ENCODE results near the gene GNG14.
A peak's percentile ranks its signal among the peaks of the same experiment; 100 is the strongest.

The GNG14 gene

GRCh38 chr19:12736995-12737834, 49.4 kb downstream of the GNG14 start, which contains the start of gene GET3:
TSS of gene GET3 (plus strand) at chr19:12737497. CDS start at chr19:12737506, 9 bp downstream.
- peaks cover 16% of the 10 kb centered on the region for H3K79me1 ChIP-seq (replicated peaks; ENCODE audit: low read length, poor library complexity, severe bottlenecking)
- no peak within 1 kb of the TSS for H3K14ac ChIP-seq (ENCODE audit: low read length in 2 of 2)
- WGBS = under 1% methylated on average over 29 of the region's 29 CpGs
- peak; percentile 100 for DNase-seq
- H2BK15ac ChIP-seq (ENCODE audit: low read depth, poor library complexity, severe bottlenecking) = peak within 1 kb of the TSS; percentile 55
- peak within 1 kb of the TSS; percentile 73 for H3K27ac ChIP-seq (ENCODE audit: low read length, poor library complexity, severe bottlenecking)
- H2BK120ac ChIP-seq (ENCODE audit: low read depth, low read length) = no peak within 1 kb of the TSS
- H2BK12ac ChIP-seq (ENCODE audit: low read length in 2 of 2) = no peak within 1 kb of the TSS
- peak within 1 kb of the TSS; percentile 86 to 97 for H3K4me3 ChIP-seq (ENCODE audit: insufficient read depth in 1 of 2, low read depth in 1 of 2, low read length in 2 of 2)
- H2AK5ac ChIP-seq (ENCODE audit: low read length, severe bottlenecking) = no peak within 1 kb of the TSS
- no peaks in the 10 kb centered on the region for H3K9me3 ChIP-seq (ENCODE audit: control insufficient read depth, low read length)
- peak within 1 kb of the TSS; percentile 30 for H4K91ac ChIP-seq (ENCODE audit: low read length)
- peak within 1 kb of the TSS; percentile 85 for H3K4me2 ChIP-seq (ENCODE audit: low read length, poor library complexity, severe bottlenecking)
- peak within 1 kb of the TSS; percentile 77 for H2BK5ac ChIP-seq (ENCODE audit: low read depth, low read length, poor library complexity, severe bottlenecking)
- peak within 1 kb of the TSS; percentile 39 to 54 for H3K4ac ChIP-seq (ENCODE audit: low read depth in 1 of 2, low read length in 2 of 2)
- peaks cover 24 to 26% of the 10 kb centered on the region in 2 experiments for H3K36me3 ChIP-seq (ENCODE audit: control insufficient read depth in 1 of 2, insufficient read depth in 2 of 2, low read depth in 1 of 2, low read length in 2 of 2)
- peak within 1 kb of the TSS; percentile 59 to 81 for H3K18ac ChIP-seq (ENCODE audit: low read depth in 1 of 2, low read length in 2 of 2)
- H2AFZ ChIP-seq (ENCODE audit: low read depth, low read length) = peak within 1 kb of the TSS; percentile 90
- peak within 1 kb of the TSS; percentile 90 for H4K8ac ChIP-seq (ENCODE audit: low read length)
- peaks cover 17% of the 10 kb centered on the region for H3K4me1 ChIP-seq (ENCODE audit: control insufficient read depth, insufficient read depth, low read depth, low read length)
- no peaks in the 10 kb centered on the region for H3K27me3 ChIP-seq (ENCODE audit: control insufficient read depth in 1 of 2, insufficient read depth in 1 of 2, low read length in 2 of 2)
- peak within 1 kb of the TSS in 1 of 2 experiments; percentile 95 for H3K23ac ChIP-seq (ENCODE audit: low read length in 2 of 2)
- H3K9ac ChIP-seq (ENCODE audit: low read length) = peak within 1 kb of the TSS; percentile 93

- Histone ChIP-seq H2BK15ac (ENCODE audit: low read depth, poor library complexity, severe bottlenecking) (no peak overlapping the region), H2BK120ac (ENCODE audit: low read depth, low read length) (no peak overlapping the region), H3K14ac (ENCODE audit: low read length in 2 of 2) (no peak overlapping the region), H3K4ac (ENCODE audit: low read depth in 1 of 2, low read length in 2 of 2) (no peak overlapping the region), H3K4me1 (ENCODE audit: control insufficient read depth, insufficient read depth, low read depth, low read length) (peaks cover 11% of the 10 kb centered on the region), H3K27me3 (ENCODE audit: control insufficient read depth in 1 of 2, insufficient read depth in 1 of 2, low read length in 2 of 2) (no peaks in the 10 kb centered on the region), H4K8ac (ENCODE audit: low read length) (peak overlapping the region; percentile 90), H2BK12ac (ENCODE audit: low read length in 2 of 2) (no peak overlapping the region), H2BK5ac (ENCODE audit: low read depth, low read length, poor library complexity, severe bottlenecking) (no peak overlapping the region), H3K27ac (ENCODE audit: low read length, poor library complexity, severe bottlenecking) (no peak overlapping the region), H3K4me3 (ENCODE audit: insufficient read depth in 1 of 2, low read depth in 1 of 2, low read length in 2 of 2) (peak overlapping the region; percentile 86 to 97), H3K36me3 (ENCODE audit: control insufficient read depth in 1 of 2, insufficient read depth in 2 of 2, low read depth in 1 of 2, low read length in 2 of 2) (peaks cover 26 to 32% of the 10 kb centered on the region in 2 experiments), H3K4me2 (ENCODE audit: low read length, poor library complexity, severe bottlenecking) (peak overlapping the region; percentile 85), H2AFZ (ENCODE audit: low read depth, low read length) (peak overlapping the region; percentile 90), H3K79me1 (replicated peaks; ENCODE audit: low read length, poor library complexity, severe bottlenecking) (peaks cover 20% of the 10 kb centered on the region), H3K23ac (ENCODE audit: low read length in 2 of 2) (no peak overlapping the region), H2AK5ac (ENCODE audit: low read length, severe bottlenecking) (no peak overlapping the region), H3K9ac (ENCODE audit: low read length) (peak overlapping the region; percentile 93), H4K91ac (ENCODE audit: low read length) (no peak overlapping the region), H3K18ac (ENCODE audit: low read depth in 1 of 2, low read length in 2 of 2) (no peak overlapping the region), H3K9me3 (ENCODE audit: control insufficient read depth, low read length) (no peaks in the 10 kb centered on the region)
- DNase-seq = no peak
- 24% methylated on average over 13 of the region's 13 CpGs for WGBS
Measured at GRCh38 chr19:12737835-12738351, 50.1 kb downstream of the GNG14 start.

Small RNAs within 50 kb of the gene (small RNA-seq; reads per million reads assigned to genes)
- gene SNORD41 (ENCODE audit: low read depth) = 9.5 reads per million, percentile 77 among the genes with 10 or more reads in this experiment

Measured in mesenchymal stem cell (in vitro differentiated cells and primary cell).